Loucy (cell line): ENCODE data around the gene CEACAM8.

ENCODE experiments used
- H2AFZ ChIP-seq: fragments of 200-600 bp; sonication (generic); 2 replicates; pipeline ENCODE4 v1.6.0; 2016; ENCODE audit warnings: antibody characterized with exemption, mild to moderate bottlenecking, low read length, moderate library complexity
- H3F3A ChIP-seq: fragments of 200-600 bp; 2 replicates; pipeline ENCODE4 v1.6.0; 2016; ENCODE audit warnings: antibody characterized with exemption, low read depth, mild to moderate bottlenecking
- H3K27me3 ChIP-seq: fragments of 200-600 bp; sonication (generic); 2 replicates; pipeline ENCODE4 v1.6.1; 2014; ENCODE audit warnings: low read length, mild to moderate bottlenecking; ENCODE audit not compliant: insufficient read depth, poor library complexity, severe bottlenecking
- H3K36me3 ChIP-seq: fragments of 200-600 bp; sonication (generic); 2 replicates; pipeline ENCODE4 v1.6.1; 2016; ENCODE audit warnings: low read length; ENCODE audit not compliant: insufficient read depth
- H3K4me1 ChIP-seq: fragments of 200-600 bp; sonication (generic); 2 replicates; pipeline ENCODE4 v1.5.1; 2014; ENCODE audit warnings: low read length, mild to moderate bottlenecking; ENCODE audit not compliant: insufficient read depth, poor library complexity, severe bottlenecking
- H3K4me2 ChIP-seq: fragments of 200-600 bp; sonication (generic); 2 replicates; pipeline ENCODE4 v1.6.0; 2014; ENCODE audit warnings: antibody characterized with exemption, low read length, low read depth, mild to moderate bottlenecking; ENCODE audit not compliant: poor library complexity, severe bottlenecking
- H3K4me3 ChIP-seq: fragments of 200-600 bp; sonication (generic); 2 replicates; pipeline ENCODE4 v1.5.1; 2014; ENCODE audit warnings: low read length, mild to moderate bottlenecking, mixed read lengths; ENCODE audit not compliant: poor library complexity, severe bottlenecking
- H3K79me2 ChIP-seq: fragments of 200-600 bp; sonication (generic); 2 replicates; pipeline ENCODE4 v1.6.1; 2014; ENCODE audit warnings: low read length; ENCODE audit not compliant: insufficient read depth
- H3K9ac ChIP-seq: fragments of 200-600 bp; sonication (generic); 2 replicates; pipeline ENCODE4 v1.6.0; 2014; ENCODE audit warnings: mild to moderate bottlenecking, low read depth, low read length, moderate library complexity; ENCODE audit not compliant: poor library complexity, severe bottlenecking
- H3K9me2 ChIP-seq: fragments of 200-600 bp; sonication (generic); replicated peaks from 2 replicates; pipeline ENCODE4 v1.6.1; 2016; ENCODE audit warnings: low read depth, low read length, mixed read lengths
- H3K9me3 ChIP-seq: fragments of 200-600 bp; sonication (generic); 2 replicates; pipeline ENCODE4 v1.6.1; 2014; ENCODE audit warnings: mild to moderate bottlenecking, antibody characterized with exemption, low read length, low read depth; ENCODE audit not compliant: insufficient read depth
- H4K20me1 ChIP-seq: fragments of 200-600 bp; sonication (generic); 2 replicates; pipeline ENCODE4 v1.6.0; 2014; ENCODE audit warnings: antibody characterized with exemption, low read length, mild to moderate bottlenecking; ENCODE audit not compliant: insufficient read depth, poor library complexity, severe bottlenecking
- CTCF ChIP-seq: fragments of 200-600 bp; sonication (generic); conservative IDR thresholded peaks from 2 replicates; pipeline ENCODE4 v1.5.1; 2014; ENCODE audit warnings: mild to moderate bottlenecking, antibody characterized with exemption, low read length
- EZH2phosphoT487 ChIP-seq: fragments of 200-600 bp; IDR thresholded peaks from 2 replicates; pipeline ENCODE4 v1.6.1; 2018; ENCODE audit warnings: antibody characterized with exemption, mild to moderate bottlenecking, moderate library complexity, borderline replicate concordance

CEACAM8 gene

GRCh38 chr19:42634409-42635232 lies 39.9 kb upstream of the CEACAM8 start:
- Histone ChIP-seq H3K36me3 (no peaks in the 10 kb centered on the region), H3K79me2 (no peaks in the 10 kb centered on the region), H4K20me1 (no peaks in the 10 kb centered on the region), H3K4me3 (no peak overlapping the region), H3K9me2 (no peaks in the 10 kb centered on the region), H3K4me1 (no peaks in the 10 kb centered on the region), H3F3A (no peaks in the 10 kb centered on the region), H2AFZ (no peak overlapping the region; the same call in 1 of the 2 replicates), H3K27me3 (no peaks in the 10 kb centered on the region), H3K9me3 (no peaks in the 10 kb centered on the region), H3K9ac (no peak overlapping the region), H3K4me2 (no peak overlapping the region)
- TF ChIP-seq CTCF (peak; percentile 95), EZH2phosphoT487 (no peak)

DNA sequence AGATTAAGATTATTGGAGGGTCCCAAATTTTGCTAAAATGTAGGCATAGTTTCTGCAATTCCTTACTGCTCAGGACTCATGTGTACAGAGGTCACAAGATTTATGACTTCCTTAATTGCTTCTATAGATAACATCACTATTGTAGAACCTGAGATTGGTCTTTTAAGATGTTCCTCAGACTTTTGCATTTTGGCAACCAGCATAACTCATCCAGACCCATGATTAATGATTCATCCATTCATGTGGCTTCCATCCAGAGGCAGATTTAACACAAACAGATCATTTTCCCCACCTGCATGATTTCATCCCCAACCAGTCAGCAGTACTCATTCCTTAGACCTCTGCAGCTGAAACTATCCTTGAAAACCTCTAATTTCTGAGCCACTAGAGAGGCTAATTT lies 34.5 kb upstream of the CEACAM8 start:
- no peaks in the 10 kb centered on the region for H3K36me3 ChIP-seq
- no peak overlapping the region for H3K4me3 ChIP-seq
- no peak for TF ChIP-seq EZH2phosphoT487
- TF ChIP-seq CTCF: no peak
- no peak overlapping the region for H3K4me2 ChIP-seq
- no peaks in the 10 kb centered on the region for H3K4me1 ChIP-seq
- no peak overlapping the region for H2AFZ ChIP-seq
- no peaks in the 10 kb centered on the region for H3K79me2 ChIP-seq
- no peaks in the 10 kb centered on the region for H3F3A ChIP-seq
- H3K27me3 ChIP-seq: no peaks in the 10 kb centered on the region
- H4K20me1 ChIP-seq: no peaks in the 10 kb centered on the region
- H3K9ac ChIP-seq: no peak overlapping the region
- H3K9me2 ChIP-seq: no peaks in the 10 kb centered on the region
- no peaks in the 10 kb centered on the region for H3K9me3 ChIP-seq

- Histone ChIP-seq H4K20me1 (no peaks in the 10 kb centered on the region), H3K9ac (no peak overlapping the region), H3F3A (no peaks in the 10 kb centered on the region), H3K4me1 (no peaks in the 10 kb centered on the region), H3K9me3 (no peaks in the 10 kb centered on the region), H3K4me3 (no peak overlapping the region), H3K79me2 (no peaks in the 10 kb centered on the region), H3K27me3 (no peaks in the 10 kb centered on the region), H2AFZ (no peak overlapping the region), H3K9me2 (no peaks in the 10 kb centered on the region), H3K36me3 (no peaks in the 10 kb centered on the region), H3K4me2 (no peak overlapping the region)
- no peak for TF ChIP-seq EZH2phosphoT487
- no peak for TF ChIP-seq CTCF
Measured at GRCh38 chr19:42628411-42629140, 33.9 kb upstream of the CEACAM8 start.
